NCI-H1092 (cell line): ENCODE measurements around the gene TCIRG1.
"Not testable (repeated sequence)": the region's sequence is repeated elsewhere in the genome, so short reads cannot be mapped to it uniquely, and the experiment has no call there.

Experiments used
- DNase-seq: peaks from one replicate; lab custom pipeline; 2025; lab: John Stamatoyannopoulos, UW

TCIRG1 gene, protein sequence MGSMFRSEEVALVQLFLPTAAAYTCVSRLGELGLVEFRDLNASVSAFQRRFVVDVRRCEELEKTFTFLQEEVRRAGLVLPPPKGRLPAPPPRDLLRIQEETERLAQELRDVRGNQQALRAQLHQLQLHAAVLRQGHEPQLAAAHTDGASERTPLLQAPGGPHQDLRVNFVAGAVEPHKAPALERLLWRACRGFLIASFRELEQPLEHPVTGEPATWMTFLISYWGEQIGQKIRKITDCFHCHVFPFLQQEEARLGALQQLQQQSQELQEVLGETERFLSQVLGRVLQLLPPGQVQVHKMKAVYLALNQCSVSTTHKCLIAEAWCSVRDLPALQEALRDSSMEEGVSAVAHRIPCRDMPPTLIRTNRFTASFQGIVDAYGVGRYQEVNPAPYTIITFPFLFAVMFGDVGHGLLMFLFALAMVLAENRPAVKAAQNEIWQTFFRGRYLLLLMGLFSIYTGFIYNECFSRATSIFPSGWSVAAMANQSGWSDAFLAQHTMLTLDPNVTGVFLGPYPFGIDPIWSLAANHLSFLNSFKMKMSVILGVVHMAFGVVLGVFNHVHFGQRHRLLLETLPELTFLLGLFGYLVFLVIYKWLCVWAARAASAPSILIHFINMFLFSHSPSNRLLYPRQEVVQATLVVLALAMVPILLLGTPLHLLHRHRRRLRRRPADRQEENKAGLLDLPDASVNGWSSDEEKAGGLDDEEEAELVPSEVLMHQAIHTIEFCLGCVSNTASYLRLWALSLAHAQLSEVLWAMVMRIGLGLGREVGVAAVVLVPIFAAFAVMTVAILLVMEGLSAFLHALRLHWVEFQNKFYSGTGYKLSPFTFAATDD

DNA sequence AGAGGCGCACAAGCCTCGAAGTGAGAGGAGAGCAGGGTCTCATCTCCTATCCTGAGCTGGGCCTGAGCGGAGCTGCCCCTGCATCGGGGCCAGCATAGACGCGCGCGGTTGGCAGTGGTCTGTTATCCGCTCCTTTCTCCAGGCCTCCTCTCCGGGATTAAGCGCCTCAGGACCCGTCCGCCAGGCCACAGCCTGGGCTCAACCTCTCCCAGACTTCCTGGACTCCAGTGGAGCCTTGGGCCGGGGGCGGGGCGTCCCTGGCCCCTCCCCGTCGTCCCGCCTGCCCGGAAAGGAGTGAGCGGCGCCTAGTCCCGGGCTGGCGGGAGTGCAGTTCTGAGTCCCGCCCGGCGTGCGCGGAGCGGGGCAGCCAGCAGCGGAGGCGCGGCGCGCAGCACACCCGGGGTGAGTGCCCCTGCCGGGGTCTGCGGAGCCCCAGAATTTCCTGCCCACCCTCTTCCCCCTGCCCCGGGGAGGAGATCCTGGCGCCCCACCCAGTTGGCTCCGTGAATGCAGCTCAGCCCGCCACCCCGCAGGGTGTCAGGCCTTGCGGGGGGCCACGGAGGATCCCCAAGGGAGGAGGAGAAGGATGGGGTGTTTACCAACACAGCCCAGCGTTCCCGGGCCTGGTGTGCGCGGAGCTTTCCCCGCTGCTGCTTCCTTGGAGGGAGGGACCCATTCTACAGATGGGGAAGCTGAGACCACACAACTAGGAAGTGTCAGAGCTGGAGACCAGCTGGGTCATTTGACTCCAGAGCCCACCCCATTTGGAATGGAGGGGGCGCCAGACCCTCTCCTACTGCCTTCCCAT, at the start of gene TCIRG1:
TSS of gene TCIRG1 (plus strand) at position 308 of the 808 bp plus-strand sequence. CDS start 2,247 bp downstream, outside the sequence.
- DNase-seq = no peak

DNA sequence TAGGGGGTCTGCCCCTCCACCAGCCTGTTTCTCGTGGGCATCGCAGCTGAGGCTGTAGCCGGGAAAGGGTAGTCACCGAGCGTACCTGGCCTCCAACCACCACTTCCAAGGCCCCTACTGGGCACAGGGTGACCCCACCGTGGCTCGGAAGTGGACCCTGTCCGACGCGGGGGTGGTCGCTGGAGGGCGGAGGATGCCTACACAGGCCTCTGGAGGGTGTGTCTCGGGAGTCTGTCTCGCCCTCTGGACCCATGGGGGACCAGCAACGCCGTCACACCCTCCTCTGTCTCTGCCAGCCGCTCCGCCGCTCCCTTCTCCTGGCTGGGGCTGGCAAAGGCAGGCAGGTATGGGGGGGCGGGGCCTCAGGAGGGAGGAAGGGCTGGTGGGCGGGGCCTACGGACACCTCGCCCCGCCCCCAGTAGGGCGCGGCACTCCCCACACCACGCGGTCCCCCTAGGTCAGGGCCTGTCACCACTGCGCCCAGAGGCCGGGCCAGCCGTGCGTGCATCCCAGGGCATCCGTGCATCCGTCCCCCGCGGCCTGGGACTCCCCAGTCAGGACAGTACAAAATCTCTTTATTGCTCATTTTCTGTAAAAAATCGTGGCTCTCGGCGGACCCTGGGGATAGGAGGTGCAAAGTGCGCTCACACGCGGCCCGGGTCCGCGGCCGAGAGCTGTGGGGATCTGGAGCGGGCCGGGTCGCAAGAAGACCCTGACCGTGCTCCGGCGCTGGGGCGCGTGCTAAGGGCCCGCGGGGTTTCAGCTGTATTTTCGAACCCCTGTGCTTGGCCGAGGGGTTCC, 48.1 kb upstream of the TCIRG1 start:
- DNase-seq = not testable (repeated sequence)

GRCh38 chr11:67991347-67992121, 47.3 kb upstream of the TCIRG1 start:
- DNase-seq = not testable (repeated sequence)

DNA sequence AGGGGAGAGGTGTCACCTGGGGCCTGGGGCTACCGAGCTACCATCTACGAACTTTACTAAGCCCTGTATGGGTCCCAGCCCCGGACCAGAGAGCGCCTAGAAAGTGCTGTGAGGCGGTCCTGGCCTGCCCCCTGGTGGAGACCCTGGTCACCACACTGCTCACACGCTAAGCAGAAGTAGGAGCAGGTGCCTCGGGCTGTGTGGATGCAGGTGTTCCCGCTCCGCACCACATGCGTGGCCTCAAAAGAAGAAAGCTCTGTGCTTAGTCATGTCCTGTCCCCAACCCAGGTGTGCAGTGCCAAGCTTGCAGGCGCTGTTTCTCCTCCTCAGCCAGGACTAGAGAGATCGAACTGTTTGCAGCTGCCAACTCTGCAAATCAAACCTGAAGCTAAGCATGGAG, 45.0 kb upstream of the TCIRG1 start:
- DNase-seq = not testable (repeated sequence)

GRCh38 chr11:67994387-67994786, 44.4 kb upstream of the TCIRG1 start:
- DNase-seq = not testable (repeated sequence)

- DNase-seq = not testable (repeated sequence)
These were observed 43.7 kb upstream of the TCIRG1 start for GRCh38 chr11:67995129-67995528.

- DNase-seq = not testable (repeated sequence)
These were observed 43.2 kb upstream of the TCIRG1 start for GRCh38 chr11:67995579-67995978.

GRCh38 chr11:67996051-67996450, 42.8 kb upstream of the TCIRG1 start:
- no peak for DNase-seq

GRCh38 chr11:67996622-67997474, 42.0 kb upstream of the TCIRG1 start:
- no peak for DNase-seq

GRCh38 chr11:67997475-67997921, 41.3 kb upstream of the TCIRG1 start:
- no peak for DNase-seq

GRCh38 chr11:67998150-67999045, 40.4 kb upstream of the TCIRG1 start:
- DNase-seq = no peak

DNA sequence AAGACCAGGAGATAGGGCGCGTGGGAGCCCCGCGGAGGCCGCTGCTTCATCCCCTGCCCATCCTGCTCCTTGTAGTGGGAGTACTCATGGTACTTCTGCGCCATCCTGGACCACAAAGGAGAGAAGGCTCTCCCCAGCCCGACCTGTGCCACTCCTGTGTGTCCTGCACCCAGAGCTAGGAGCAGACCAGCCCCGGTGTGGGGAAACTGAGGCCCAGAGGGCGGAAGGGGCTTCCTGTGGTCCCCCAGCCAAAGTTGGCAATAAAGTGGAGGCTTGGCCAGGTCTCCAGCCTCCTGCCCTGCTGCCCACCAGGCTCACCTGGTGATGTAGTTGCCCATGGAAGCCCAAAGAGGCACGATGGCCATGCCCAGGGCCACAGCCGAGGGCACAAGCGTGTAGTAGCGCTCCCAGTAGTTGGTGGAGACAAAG, 39.6 kb upstream of the TCIRG1 start:
- no peak for DNase-seq

- no peak for DNase-seq
These were observed 39.1 kb upstream of the TCIRG1 start for GRCh38 chr11:67999704-68000103.

- DNase-seq = no peak
These were observed 36.3 kb upstream of the TCIRG1 start for GRCh38 chr11:68002575-68002937.

GRCh38 chr11:68002938-68003845, 35.6 kb upstream of the TCIRG1 start:
- no peak for DNase-seq

DNA sequence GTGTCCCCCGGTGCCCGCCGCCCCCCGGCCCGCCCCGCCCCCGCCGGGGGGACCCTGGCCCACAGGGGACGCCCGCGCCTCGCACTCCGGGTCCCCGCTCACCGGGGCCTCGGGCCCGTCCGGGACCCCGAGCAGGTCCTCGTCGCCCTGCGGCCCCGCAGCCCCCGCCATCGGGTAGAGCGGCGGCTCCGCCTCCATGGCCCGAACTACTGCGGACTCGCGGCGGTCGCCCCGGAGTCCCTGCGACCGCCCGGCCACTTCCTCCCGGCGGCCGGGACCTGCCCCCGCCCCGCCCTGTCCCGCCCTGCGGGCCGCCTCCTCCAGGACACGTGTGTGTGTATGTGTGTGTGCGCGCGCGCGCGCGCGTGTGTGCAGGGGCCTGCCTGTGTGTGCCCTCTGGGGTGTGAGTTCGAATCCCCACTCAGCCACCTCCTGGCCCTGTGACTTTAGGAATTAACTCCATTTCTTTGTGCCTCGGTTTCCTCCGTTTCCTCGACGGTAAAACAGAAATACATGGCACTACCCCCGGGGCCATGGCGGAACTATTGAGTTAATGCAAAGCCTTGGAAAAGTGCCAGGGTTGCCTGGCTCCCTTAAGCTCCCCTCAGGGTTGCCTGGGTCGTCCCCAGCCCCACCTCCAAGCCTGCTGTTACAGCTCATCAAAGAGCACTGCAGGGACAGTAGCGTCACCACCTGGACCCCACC, 34.8 kb upstream of the TCIRG1 start, which contains the start of gene UNC93B1:
TSS of gene UNC93B1 (minus strand) at position 252 of the 705 bp plus-strand sequence. CDS start at position 198, 54 bp downstream.
- no peak for DNase-seq
